ENCODE measurements around the gene C2orf92.
A peak's percentile ranks its signal among the peaks of the same experiment; 100 is the strongest.

C2orf92 gene

DNA sequence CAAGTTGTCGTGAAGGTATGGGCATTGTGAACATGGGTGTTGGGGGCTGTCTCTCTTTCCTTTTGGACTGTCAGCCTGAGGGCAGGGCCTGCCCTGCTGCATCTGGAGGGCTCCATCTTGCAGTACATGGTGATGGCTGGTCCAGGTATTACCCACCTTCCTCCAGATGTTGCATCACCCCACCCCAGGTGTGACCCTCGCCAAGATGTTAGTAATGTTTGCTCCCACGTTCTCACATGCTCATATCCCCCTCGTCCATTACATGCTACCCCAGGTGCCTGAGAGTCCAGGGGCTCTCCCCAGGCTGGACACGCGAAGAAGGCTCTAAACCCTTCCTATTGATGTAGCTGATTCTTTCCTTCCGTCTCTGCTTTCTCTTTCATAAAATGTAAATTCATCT lies 57.8 kb downstream of the C2orf92 start:
- peaks cover 0 to 13% (median 11%) of the 10 kb centered on the region in 5 donors for H3K9me3 ChIP-seq (ENCODE audit: control insufficient read depth in 5 of 5, low read length in 5 of 5)
- H3K4me3 ChIP-seq (ENCODE audit: low read depth in 1 of 5, low read length in 5 of 5) = no peak overlapping the region
- no peak overlapping the region for H3K9ac ChIP-seq (ENCODE audit: low read length in 5 of 5)
- H3K27me3 ChIP-seq (ENCODE audit: control insufficient read depth in 5 of 5, insufficient read depth in 4 of 5, low read length in 5 of 5) = peaks cover 0 to 7% (median 0%) of the 10 kb centered on the region in 5 donors
- H3K27ac ChIP-seq (ENCODE audit: low read depth, low read length) = no peak overlapping the region
- peaks cover 0 to 28% (median 7%) of the 10 kb centered on the region in 5 donors for H3K4me1 ChIP-seq (ENCODE audit: control insufficient read depth in 5 of 5, insufficient read depth in 5 of 5, low read length in 5 of 5)
- no peaks in the 10 kb centered on the region for H3K36me3 ChIP-seq (ENCODE audit: control insufficient read depth in 5 of 5, insufficient read depth in 5 of 5, low read length in 5 of 5)

GRCh38 chr2:97728091-97728731 lies 58.7 kb downstream of the C2orf92 start:
- Histone ChIP-seq H3K36me3 (ENCODE audit: control insufficient read depth in 5 of 5, insufficient read depth in 5 of 5, low read length in 5 of 5) (no peaks in the 10 kb centered on the region), H3K9me3 (ENCODE audit: control insufficient read depth in 5 of 5, low read length in 5 of 5) (peaks cover 0 to 13% (median 11%) of the 10 kb centered on the region in 5 donors), H3K4me1 (ENCODE audit: control insufficient read depth in 5 of 5, insufficient read depth in 5 of 5, low read length in 5 of 5) (peaks cover 0 to 28% (median 7%) of the 10 kb centered on the region in 5 donors), H3K27ac (ENCODE audit: low read depth, low read length) (no peak overlapping the region), H3K27me3 (ENCODE audit: control insufficient read depth in 5 of 5, insufficient read depth in 4 of 5, low read length in 5 of 5) (peaks cover 0 to 7% (median 0%) of the 10 kb centered on the region in 5 donors), H3K9ac (ENCODE audit: low read length in 5 of 5) (no peak overlapping the region), H3K4me3 (ENCODE audit: low read depth in 1 of 5, low read length in 5 of 5) (no peak overlapping the region)

DNA sequence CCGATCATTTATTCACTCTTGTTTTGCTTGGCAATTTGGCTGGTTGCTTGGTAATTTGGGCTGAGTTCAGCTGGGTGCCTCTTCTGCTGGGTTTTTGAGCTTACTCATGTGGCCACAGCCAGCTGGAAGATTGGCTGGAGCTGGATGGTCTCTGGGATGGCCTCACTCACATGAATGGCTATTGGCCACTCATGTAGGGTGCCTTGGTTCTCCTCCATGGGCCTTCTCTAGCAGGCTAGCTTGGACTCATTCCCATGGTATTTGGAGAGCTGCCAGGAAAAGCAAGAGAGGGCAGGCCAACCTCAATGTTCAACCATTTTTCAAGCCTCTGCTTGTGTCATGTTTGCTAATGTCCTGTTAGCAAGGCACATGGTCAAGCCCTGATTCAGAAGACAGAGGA lies 60.7 kb downstream of the C2orf92 start:
- Histone ChIP-seq H3K4me3 (ENCODE audit: low read depth in 1 of 5, low read length in 5 of 5) (peak overlapping the region in 1 of 5 donors; percentile 36), H3K9me3 (ENCODE audit: control insufficient read depth in 5 of 5, low read length in 5 of 5) (peaks cover 0 to 13% (median 11%) of the 10 kb centered on the region in 5 donors), H3K9ac (ENCODE audit: low read length in 5 of 5) (no peak overlapping the region), H3K27me3 (ENCODE audit: control insufficient read depth in 5 of 5, insufficient read depth in 4 of 5, low read length in 5 of 5) (peaks cover 0 to 4% (median 0%) of the 10 kb centered on the region in 5 donors), H3K4me1 (ENCODE audit: control insufficient read depth in 5 of 5, insufficient read depth in 5 of 5, low read length in 5 of 5) (peaks cover 0 to 25% (median 7%) of the 10 kb centered on the region in 5 donors), H3K27ac (ENCODE audit: low read depth, low read length) (no peak overlapping the region), H3K36me3 (ENCODE audit: control insufficient read depth in 5 of 5, insufficient read depth in 5 of 5, low read length in 5 of 5) (no peaks in the 10 kb centered on the region)

GRCh38 chr2:97731274-97732020 lies 61.9 kb downstream of the C2orf92 start:
- H3K4me1 ChIP-seq (ENCODE audit: control insufficient read depth in 5 of 5, insufficient read depth in 5 of 5, low read length in 5 of 5) = peaks cover 0 to 13% (median 0%) of the 10 kb centered on the region in 5 donors
- peaks cover 0 to 3% (median 0%) of the 10 kb centered on the region in 5 donors for H3K27me3 ChIP-seq (ENCODE audit: control insufficient read depth in 5 of 5, insufficient read depth in 4 of 5, low read length in 5 of 5)
- no peak overlapping the region for H3K4me3 ChIP-seq (ENCODE audit: low read depth in 1 of 5, low read length in 5 of 5)
- peaks cover 0 to 13% (median 11%) of the 10 kb centered on the region in 5 donors for H3K9me3 ChIP-seq (ENCODE audit: control insufficient read depth in 5 of 5, low read length in 5 of 5)
- no peak overlapping the region for H3K27ac ChIP-seq (ENCODE audit: low read depth, low read length)
- no peak overlapping the region for H3K9ac ChIP-seq (ENCODE audit: low read length in 5 of 5)
- H3K36me3 ChIP-seq (ENCODE audit: control insufficient read depth in 5 of 5, insufficient read depth in 5 of 5, low read length in 5 of 5) = no peaks in the 10 kb centered on the region

GRCh38 chr2:97732436-97733340 lies 63.2 kb downstream of the C2orf92 start:
- H3K9me3 ChIP-seq (ENCODE audit: control insufficient read depth in 5 of 5, low read length in 5 of 5) = peaks cover 0 to 11% (median 6%) of the 10 kb centered on the region in 5 donors
- peaks cover 0 to 3% (median 0%) of the 10 kb centered on the region in 5 donors for H3K27me3 ChIP-seq (ENCODE audit: control insufficient read depth in 5 of 5, insufficient read depth in 4 of 5, low read length in 5 of 5)
- H3K27ac ChIP-seq (ENCODE audit: low read depth, low read length) = no peak overlapping the region
- H3K9ac ChIP-seq (ENCODE audit: low read length in 5 of 5) = no peak overlapping the region
- peaks cover 0 to 3% (median 0%) of the 10 kb centered on the region in 5 donors for H3K4me1 ChIP-seq (ENCODE audit: control insufficient read depth in 5 of 5, insufficient read depth in 5 of 5, low read length in 5 of 5)
- no peak overlapping the region for H3K4me3 ChIP-seq (ENCODE audit: low read depth in 1 of 5, low read length in 5 of 5)
- H3K36me3 ChIP-seq (ENCODE audit: control insufficient read depth in 5 of 5, insufficient read depth in 5 of 5, low read length in 5 of 5) = no peaks in the 10 kb centered on the region

DNA sequence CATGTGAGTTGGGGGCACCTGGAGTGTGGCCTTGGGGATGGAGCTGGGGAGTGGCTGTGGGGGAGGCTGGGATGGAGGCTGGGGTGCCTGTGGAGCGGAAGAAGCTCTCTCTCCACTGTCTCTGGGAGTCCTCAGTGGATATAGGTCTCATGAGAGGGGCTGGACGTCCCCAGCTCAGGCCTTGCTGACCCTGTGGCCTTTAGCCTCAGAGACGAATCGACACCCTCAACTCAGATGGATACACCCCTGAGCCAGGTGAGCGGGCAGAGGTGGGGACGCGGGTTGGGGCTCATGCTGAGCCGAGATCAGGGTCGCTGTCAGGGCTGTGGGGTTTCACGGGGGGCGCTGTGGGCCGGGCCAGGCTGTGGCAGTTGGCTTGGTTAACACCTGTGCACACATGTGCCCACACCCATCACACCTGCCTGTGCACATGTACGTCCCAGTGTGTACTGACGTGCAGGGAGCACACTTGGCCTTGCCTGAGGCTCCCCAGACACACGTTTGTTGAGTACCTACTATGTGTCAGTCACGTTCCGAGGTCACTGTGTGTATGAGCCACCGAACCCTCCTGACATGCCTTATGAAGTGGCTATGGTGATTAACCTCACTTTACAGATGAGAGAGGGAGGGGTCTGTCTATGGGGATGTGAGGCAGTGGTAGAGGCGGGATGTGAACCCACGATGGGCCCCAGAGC lies 64.0 kb downstream of the C2orf92 start:
- no peaks in the 10 kb centered on the region for H3K4me1 ChIP-seq (ENCODE audit: control insufficient read depth in 5 of 5, insufficient read depth in 5 of 5, low read length in 5 of 5)
- H3K9me3 ChIP-seq (ENCODE audit: control insufficient read depth in 5 of 5, low read length in 5 of 5) = peaks cover 0 to 11% (median 6%) of the 10 kb centered on the region in 5 donors
- no peaks in the 10 kb centered on the region for H3K36me3 ChIP-seq (ENCODE audit: control insufficient read depth in 5 of 5, insufficient read depth in 5 of 5, low read length in 5 of 5)
- H3K9ac ChIP-seq (ENCODE audit: low read length in 5 of 5) = no peak overlapping the region
- H3K27me3 ChIP-seq (ENCODE audit: control insufficient read depth in 5 of 5, insufficient read depth in 4 of 5, low read length in 5 of 5) = peaks cover 0 to 3% (median 0%) of the 10 kb centered on the region in 5 donors
- no peak overlapping the region for H3K4me3 ChIP-seq (ENCODE audit: low read depth in 1 of 5, low read length in 5 of 5)
- H3K27ac ChIP-seq (ENCODE audit: low read depth, low read length) = no peak overlapping the region

GRCh38 chr2:97734061-97735051 lies 64.8 kb downstream of the C2orf92 start:
- Histone ChIP-seq H3K9ac (ENCODE audit: low read length in 5 of 5) (no peak overlapping the region), H3K27ac (ENCODE audit: low read depth, low read length) (no peak overlapping the region), H3K27me3 (ENCODE audit: control insufficient read depth in 5 of 5, insufficient read depth in 4 of 5, low read length in 5 of 5) (peaks cover 0 to 3% (median 0%) of the 10 kb centered on the region in 5 donors), H3K4me1 (ENCODE audit: control insufficient read depth in 5 of 5, insufficient read depth in 5 of 5, low read length in 5 of 5) (no peaks in the 10 kb centered on the region), H3K9me3 (ENCODE audit: control insufficient read depth in 5 of 5, low read length in 5 of 5) (peaks cover 0 to 11% (median 6%) of the 10 kb centered on the region in 5 donors), H3K36me3 (ENCODE audit: control insufficient read depth in 5 of 5, insufficient read depth in 5 of 5, low read length in 5 of 5) (no peaks in the 10 kb centered on the region), H3K4me3 (ENCODE audit: low read depth in 1 of 5, low read length in 5 of 5) (no peak overlapping the region)

GRCh38 chr2:97735161-97735561 lies 65.6 kb downstream of the C2orf92 start:
- no peak overlapping the region for H3K9ac ChIP-seq (ENCODE audit: low read length in 5 of 5)
- H3K36me3 ChIP-seq (ENCODE audit: control insufficient read depth in 5 of 5, insufficient read depth in 5 of 5, low read length in 5 of 5) = no peaks in the 10 kb centered on the region
- H3K4me1 ChIP-seq (ENCODE audit: control insufficient read depth in 5 of 5, insufficient read depth in 5 of 5, low read length in 5 of 5) = no peaks in the 10 kb centered on the region
- H3K4me3 ChIP-seq (ENCODE audit: low read depth in 1 of 5, low read length in 5 of 5) = no peak overlapping the region
- H3K27ac ChIP-seq (ENCODE audit: low read depth, low read length) = no peak overlapping the region
- H3K27me3 ChIP-seq (ENCODE audit: control insufficient read depth in 5 of 5, insufficient read depth in 4 of 5, low read length in 5 of 5) = peaks cover 0 to 3% (median 0%) of the 10 kb centered on the region in 5 donors
- peaks cover 0 to 4% (median 4%) of the 10 kb centered on the region in 5 donors for H3K9me3 ChIP-seq (ENCODE audit: control insufficient read depth in 5 of 5, low read length in 5 of 5)
